OCI-LY1 (cell line): Measurements from ENCODE around the gene SLC26A2.
A peak's percentile ranks its signal among the peaks of the same experiment; 100 is the strongest.

ENCODE experiments used
- H2AFZ ChIP-seq: fragments of 200-600 bp; sonication (generic), shearing (Covaris generic); 2 replicates; pipeline ENCODE4 v1.6.0; 2014; ENCODE audit warnings: antibody characterized with exemption, mild to moderate bottlenecking, low read length
- H3F3A ChIP-seq: fragments of 200-600 bp; sonication (generic), shearing (Covaris generic); 2 replicates; pipeline ENCODE4 v1.6.0; 2014; ENCODE audit warnings: mild to moderate bottlenecking, antibody characterized with exemption, low read length, moderate library complexity; ENCODE audit not compliant: insufficient read depth
- H3K27ac ChIP-seq: fragments of 200-600 bp; sonication (generic); 2 replicates; pipeline ENCODE4 v1.5.1; 2014; ENCODE audit warnings: low read length, mixed run types, mild to moderate bottlenecking, low read depth; ENCODE audit not compliant: poor library complexity, severe bottlenecking
- H3K27me3 ChIP-seq: fragments of 200-600 bp; sonication (generic); 2 replicates; pipeline ENCODE4 v1.6.0; 2014; ENCODE audit warnings: antibody characterized with exemption, mild to moderate bottlenecking, low read length, moderate library complexity; ENCODE audit not compliant: insufficient read depth
- H3K36me3 ChIP-seq: fragments of 200-600 bp; sonication (generic); 2 replicates; pipeline ENCODE4 v1.6.1; 2014; ENCODE audit warnings: mild to moderate bottlenecking, antibody characterized with exemption, low read length, moderate library complexity, mixed read lengths; ENCODE audit not compliant: insufficient read depth
- H3K4me1 ChIP-seq: fragments of 200-600 bp; sonication (generic); 2 replicates; pipeline ENCODE4 v1.5.1; 2014; ENCODE audit warnings: mild to moderate bottlenecking, low read length, moderate library complexity; ENCODE audit not compliant: insufficient read depth, severe bottlenecking
- H3K4me2 ChIP-seq: fragments of 200-600 bp; sonication (generic), shearing (Covaris generic); 2 replicates; pipeline ENCODE4 v1.6.1; 2014; ENCODE audit warnings: low read length
- H3K4me3 ChIP-seq: fragments of 200-600 bp; sonication (generic); 2 replicates; pipeline ENCODE4 v1.5.1; 2014; ENCODE audit warnings: low read length, low read depth, mild to moderate bottlenecking, mixed read lengths; ENCODE audit not compliant: poor library complexity, severe bottlenecking
- H3K79me2 ChIP-seq: fragments of 200-600 bp; shearing (Covaris generic); 2 replicates; pipeline ENCODE4 v1.6.1; 2016; ENCODE audit warnings: mixed run types, low read length, mixed read lengths; ENCODE audit not compliant: insufficient read depth
- H3K9ac ChIP-seq: fragments of 200-600 bp; sonication (generic), shearing (Covaris generic); 2 replicates; pipeline ENCODE4 v1.6.1; 2014; ENCODE audit warnings: mild to moderate bottlenecking, low read length, mixed read lengths
- H3K9me2 ChIP-seq: fragments of 200-600 bp; sonication (generic), shearing (Covaris generic); 2 replicates; pipeline ENCODE4 v1.6.1; 2014; ENCODE audit warnings: low read depth, mild to moderate bottlenecking, low read length, mixed read lengths
- H3K9me3 ChIP-seq: fragments of 200-600 bp; shearing (Covaris generic); 2 replicates; pipeline ENCODE4 v1.6.1; 2014; ENCODE audit warnings: low read length, mixed read lengths
- H4K20me1 ChIP-seq: fragments of 200-600 bp; sonication (generic), shearing (Covaris generic); 2 replicates; pipeline ENCODE4 v1.6.0; 2016; ENCODE audit warnings: mild to moderate bottlenecking, low read length; ENCODE audit not compliant: insufficient read depth
- EZH2 ChIP-seq: fragments of 200-600 bp; sonication (generic), shearing (Covaris generic); IDR thresholded peaks from 2 replicates; pipeline ENCODE4 v1.8.0; 2017; ENCODE audit warnings: borderline replicate concordance, mixed run types, mild to moderate bottlenecking, antibody characterized with exemption, low read length, moderate library complexity, mixed read lengths
- TF ChIP-seq, protein P1 (sequence below): fragments of 200-600 bp; sonication (generic), shearing (Covaris generic); IDR thresholded peaks from 2 replicates; pipeline ENCODE4 v1.5.1; 2017; ENCODE audit warnings: mild to moderate bottlenecking, antibody characterized with exemption, low read length, moderate library complexity, mixed read lengths

The SLC26A2 gene

DNA sequence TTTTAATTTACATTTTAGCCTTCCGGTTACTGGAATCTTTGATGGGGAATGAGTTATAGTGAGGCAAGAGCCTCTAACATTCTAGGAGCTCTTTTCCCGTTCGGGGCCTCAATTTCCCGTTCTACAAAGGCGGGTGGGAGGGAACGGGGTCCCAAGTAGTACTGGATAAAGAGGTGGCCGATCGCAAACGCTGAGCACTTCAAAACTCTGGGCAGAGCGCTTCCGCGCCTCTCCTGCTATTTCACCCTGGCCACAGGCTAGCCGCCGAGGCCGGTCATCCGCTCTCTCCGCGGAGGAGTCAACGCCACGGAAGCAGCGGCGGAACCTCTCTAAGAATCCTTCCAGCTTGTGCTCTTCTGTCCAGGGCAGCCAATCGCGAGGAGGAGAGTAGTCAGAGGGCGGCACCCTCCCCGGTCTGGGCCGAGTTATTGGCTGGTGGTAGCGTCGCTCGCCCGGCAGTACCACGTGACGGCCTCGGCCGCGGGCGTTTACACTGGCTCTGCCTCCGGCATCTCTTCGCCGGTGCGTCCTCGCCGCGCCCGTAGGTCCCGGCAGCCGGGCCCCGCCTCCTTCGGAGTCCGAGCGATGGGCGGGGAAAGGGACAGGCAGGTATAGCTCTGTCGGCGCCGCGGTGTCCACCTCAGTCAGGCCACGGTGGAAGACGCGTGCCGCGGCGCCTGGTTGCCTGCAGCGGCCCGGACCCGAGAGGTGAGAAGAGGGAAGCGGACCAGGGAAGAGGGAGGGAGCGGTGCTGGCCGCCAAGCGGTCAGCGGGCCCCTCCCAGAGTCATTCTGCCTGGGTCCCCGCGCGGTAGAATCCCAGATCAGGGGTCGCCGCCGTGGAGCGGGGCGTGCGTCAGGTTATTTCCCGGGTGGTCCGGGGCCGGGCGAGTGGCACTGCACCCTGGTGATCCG lies at the start of gene SLC26A2:
Gene SLC26A2 (plus strand): TSS at position 487 of the 914 bp plus-strand sequence. CDS start 16,895 bp downstream, outside the sequence.
- no peaks in the 10 kb centered on the region for H3K79me2 ChIP-seq
- peak within 1 kb of the TSS; percentile 66 for H3K9ac ChIP-seq
- peak within 1 kb of the TSS; percentile 71; the same call in 1 of the 2 replicates for H2AFZ ChIP-seq
- peak within 1 kb of the TSS; percentile 74 for H3K4me2 ChIP-seq
- no peak for TF ChIP-seq EZH2
- TF ChIP-seq, protein P1, sequence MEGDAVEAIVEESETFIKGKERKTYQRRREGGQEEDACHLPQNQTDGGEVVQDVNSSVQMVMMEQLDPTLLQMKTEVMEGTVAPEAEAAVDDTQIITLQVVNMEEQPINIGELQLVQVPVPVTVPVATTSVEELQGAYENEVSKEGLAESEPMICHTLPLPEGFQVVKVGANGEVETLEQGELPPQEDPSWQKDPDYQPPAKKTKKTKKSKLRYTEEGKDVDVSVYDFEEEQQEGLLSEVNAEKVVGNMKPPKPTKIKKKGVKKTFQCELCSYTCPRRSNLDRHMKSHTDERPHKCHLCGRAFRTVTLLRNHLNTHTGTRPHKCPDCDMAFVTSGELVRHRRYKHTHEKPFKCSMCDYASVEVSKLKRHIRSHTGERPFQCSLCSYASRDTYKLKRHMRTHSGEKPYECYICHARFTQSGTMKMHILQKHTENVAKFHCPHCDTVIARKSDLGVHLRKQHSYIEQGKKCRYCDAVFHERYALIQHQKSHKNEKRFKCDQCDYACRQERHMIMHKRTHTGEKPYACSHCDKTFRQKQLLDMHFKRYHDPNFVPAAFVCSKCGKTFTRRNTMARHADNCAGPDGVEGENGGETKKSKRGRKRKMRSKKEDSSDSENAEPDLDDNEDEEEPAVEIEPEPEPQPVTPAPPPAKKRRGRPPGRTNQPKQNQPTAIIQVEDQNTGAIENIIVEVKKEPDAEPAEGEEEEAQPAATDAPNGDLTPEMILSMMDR = no peak
- H3K4me1 ChIP-seq = peaks cover 24% of the 10 kb centered on the region
- no peaks in the 10 kb centered on the region for H4K20me1 ChIP-seq
- no peak within 1 kb of the TSS for H3K27ac ChIP-seq
- H3K9me3 ChIP-seq = no peaks in the 10 kb centered on the region
- H3K36me3 ChIP-seq = no peaks in the 10 kb centered on the region
- H3K4me3 ChIP-seq = peak within 1 kb of the TSS; percentile 74
- H3K9me2 ChIP-seq = no peaks in the 10 kb centered on the region
- H3K27me3 ChIP-seq = no peaks in the 10 kb centered on the region
- no peaks in the 10 kb centered on the region for H3F3A ChIP-seq

DNA sequence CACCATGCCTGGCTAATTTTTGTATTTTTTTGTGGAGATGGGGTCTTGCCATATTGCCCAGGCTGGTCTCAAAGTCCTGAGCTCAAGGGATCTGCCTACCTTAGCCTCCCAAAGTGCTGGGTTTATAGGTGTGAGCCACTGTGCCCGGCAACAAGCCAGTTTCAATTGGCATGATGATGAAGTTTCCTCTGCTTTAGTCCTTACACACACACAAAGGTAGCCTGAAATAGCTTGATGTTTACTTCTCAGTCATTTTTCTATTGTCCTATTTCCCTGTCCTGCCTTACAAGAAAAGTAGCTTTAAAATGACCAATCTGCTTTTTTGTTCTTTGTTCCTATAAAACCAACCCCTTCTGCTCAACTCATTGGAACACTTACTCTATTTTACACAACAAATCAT lies 49.5 kb upstream of the SLC26A2 start:
- no peak overlapping the region for H3K27ac ChIP-seq
- no peak overlapping the region for H3K9ac ChIP-seq
- TF ChIP-seq EZH2 = no peak
- TF ChIP-seq, protein P1 = no peak
- no peaks in the 10 kb centered on the region for H3K27me3 ChIP-seq
- H3K4me3 ChIP-seq = no peak overlapping the region
- H3K79me2 ChIP-seq = no peaks in the 10 kb centered on the region
- no peaks in the 10 kb centered on the region for H4K20me1 ChIP-seq
- H3K4me2 ChIP-seq = no peak overlapping the region
- no peaks in the 10 kb centered on the region for H3K4me1 ChIP-seq
- no peaks in the 10 kb centered on the region for H3K36me3 ChIP-seq
- H3K9me3 ChIP-seq = no peaks in the 10 kb centered on the region
- no peaks in the 10 kb centered on the region for H3F3A ChIP-seq
- H3K9me2 ChIP-seq = no peaks in the 10 kb centered on the region
- H2AFZ ChIP-seq = no peak overlapping the region

DNA sequence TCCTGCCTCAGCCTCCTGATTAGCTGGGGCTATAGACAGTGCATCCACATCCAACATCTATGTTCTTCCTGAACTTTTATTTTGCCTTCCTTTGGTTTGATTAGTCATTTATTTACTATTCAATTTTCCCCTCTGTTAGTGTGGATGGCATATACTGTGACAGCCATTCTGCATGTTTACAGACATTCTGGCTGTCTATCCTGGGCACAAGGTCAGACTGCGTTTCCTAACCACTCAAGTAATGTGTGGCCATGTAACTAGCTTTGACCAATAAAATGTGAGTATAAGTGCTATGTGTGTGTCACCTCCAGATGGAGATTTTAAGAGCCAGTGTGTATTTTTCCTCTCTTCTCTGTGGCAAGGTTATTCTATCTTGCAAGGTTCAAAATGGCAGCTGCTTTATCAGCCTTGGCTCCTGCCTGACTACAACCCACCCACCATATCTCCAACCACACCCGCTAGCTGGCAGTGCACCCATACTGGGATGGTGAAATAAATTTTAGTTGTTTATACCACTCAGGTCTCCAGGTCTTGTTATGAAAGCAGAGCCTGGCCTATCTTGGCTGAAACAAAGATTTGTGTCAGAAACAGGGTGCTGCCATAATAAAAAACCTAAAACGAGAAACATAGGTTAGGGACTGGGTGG lies 48.2 kb upstream of the SLC26A2 start:
- Histone ChIP-seq H3K4me2 (no peak overlapping the region), H4K20me1 (no peaks in the 10 kb centered on the region), H3K4me3 (no peak overlapping the region), H3K36me3 (no peaks in the 10 kb centered on the region), H3K9me2 (no peaks in the 10 kb centered on the region), H3K27me3 (no peaks in the 10 kb centered on the region), H3K9me3 (no peaks in the 10 kb centered on the region), H3F3A (no peaks in the 10 kb centered on the region), H3K27ac (no peak overlapping the region), H3K9ac (no peak overlapping the region), H3K79me2 (no peaks in the 10 kb centered on the region), H2AFZ (no peak overlapping the region), H3K4me1 (no peaks in the 10 kb centered on the region)
- TF ChIP-seq EZH2 = no peak
- TF ChIP-seq, protein P1 = no peak
